Endothelial cell of umbilical vein (primary cell): ENCODE measurements around the gene IFT88. TPM values are rescaled to one million over a fixed set of nuclear protein-coding genes. Genes with fewer than 3 reads are reported as not detected.
A peak's percentile ranks its signal among the peaks of the same experiment; 100 is the strongest.

Source experiments
- BruUV-seq: library from RNA; stranded (reverse); fragments of 400-500 nt; replicated peaks from 2 replicates; lab custom pipeline; 2021; lab: Mats Ljungman, UMichigan
- CTCF ChIA-PET: fragments of 300-600, 350-600 bp; sonication (Branson Sonifier 250); formaldehyde crosslinking; loops from one replicate; lab custom pipeline; 2021; ENCODE audit warnings: antibody characterized with exemption, inconsistent platforms; lab: Charles Lee
- POLR2A ChIA-PET: fragments of 300-600, 350-600 bp; sonication (Branson Sonifier 250); formaldehyde crosslinking; loops from one replicate; lab custom pipeline; 2021; ENCODE audit warnings: antibody characterized with exemption, inconsistent platforms; lab: Charles Lee
- DNase-seq: peaks from one replicate; pipeline ENCODE4 v3.0.0-alpha.2; 2011; ENCODE audit warnings: low read depth, low spot score
- FAIRE-seq: peaks from 2 replicates; lab custom pipeline; 2011; peaks lifted over from hg19 to GRCh38; lab: Jason Lieb, UNC
- H2AFZ ChIP-seq: 2 replicates; pipeline ENCODE4 v1.6.0; 2012; ENCODE audit warnings: low read depth, low read length, control low read depth, inconsistent platforms
- H3K27ac ChIP-seq: 2 replicates; pipeline ENCODE4 v1.5.1; 2011; ENCODE audit warnings: low read depth, mild to moderate bottlenecking, control low read depth, low read length, moderate library complexity; ENCODE audit not compliant: insufficient read depth
- H3K27me3 ChIP-seq, 2 experiments: 2 replicates each; pipeline versions ENCODE4 v1.6.0 to v1.6.1; 2011; ENCODE audit warnings: low read length in 2 of 2, mixed read lengths in 1 of 2; ENCODE audit not compliant: control insufficient read depth in 2 of 2, insufficient read depth in 2 of 2
- H3K36me3 ChIP-seq, 2 experiments: 2 replicates in 1 of 2; 3 replicates in 1 of 2; pipeline ENCODE4 v1.5.1; 2011; ENCODE audit warnings: low read length in 2 of 2, mild to moderate bottlenecking in 1 of 2, moderate library complexity in 1 of 2; ENCODE audit not compliant: control insufficient read depth in 2 of 2, insufficient read depth in 2 of 2; ENCODE audit errors: extremely low read depth in 1 of 2
- H3K4me1 ChIP-seq: 3 replicates; pipeline ENCODE4 v1.5.1; 2011; ENCODE audit warnings: mild to moderate bottlenecking, low read length; ENCODE audit not compliant: control insufficient read depth, insufficient read depth; ENCODE audit errors: extremely low read depth
- H3K4me2 ChIP-seq: 2 replicates; pipeline ENCODE4 v1.6.1; 2011; ENCODE audit warnings: low read length, control low read depth, mixed read lengths; ENCODE audit not compliant: insufficient read depth
- H3K4me3 ChIP-seq, 3 experiments: fragments of 200-600 bp in 1 of 3; sonication (generic), shearing (Covaris generic) in 1 of 3; replicated peaks in 1 of 3; 2 replicates each; pipeline ENCODE4 v1.5.1; 2011 to 2016; ENCODE audit warnings: control low read depth in 3 of 3, low read length in 3 of 3, mild to moderate bottlenecking in 2 of 3, inconsistent platforms in 1 of 3, low read depth in 1 of 3, moderate library complexity in 1 of 3; ENCODE audit not compliant: insufficient read depth in 1 of 3
- H3K79me2 ChIP-seq: 2 replicates; pipeline ENCODE4 v1.6.0; 2012; ENCODE audit warnings: low read length, inconsistent platforms; ENCODE audit not compliant: control insufficient read depth, insufficient read depth
- H3K9ac ChIP-seq: replicated peaks from 2 replicates; pipeline ENCODE3; 2011; ENCODE audit warnings: low read length, control low read depth; ENCODE audit not compliant: insufficient read depth; ENCODE audit errors: extremely low read depth
- H3K9me1 ChIP-seq: replicated peaks from 3 replicates; pipeline ENCODE4 v1.6.0; 2011; ENCODE audit warnings: mild to moderate bottlenecking, low read length; ENCODE audit not compliant: control insufficient read depth, insufficient read depth; ENCODE audit errors: extremely low read depth
- H3K9me3 ChIP-seq: replicated peaks from 2 replicates; pipeline ENCODE4 v1.5.1; 2012; ENCODE audit warnings: low read length, inconsistent platforms; ENCODE audit not compliant: control insufficient read depth, insufficient read depth
- H4K20me1 ChIP-seq: replicated peaks from 2 replicates; pipeline ENCODE3; 2011; ENCODE audit warnings: mild to moderate bottlenecking, low read length; ENCODE audit not compliant: control insufficient read depth, insufficient read depth; ENCODE audit errors: extremely low read depth
- CTCF ChIP-seq, 2 donors: IDR thresholded peaks; 1 replicate in 1 of 2; 2 replicates in 1 of 2; pipeline ENCODE4 v1.5.1; 2011; ENCODE audit warnings: low read length in 2 of 2, mild to moderate bottlenecking in 2 of 2, moderate library complexity in 2 of 2, control low read depth in 1 of 2, inconsistent platforms in 1 of 2, low read depth in 1 of 2; ENCODE audit not compliant: insufficient read depth in 1 of 2; ENCODE audit errors: extremely low read depth in 1 of 2
- FOS ChIP-seq: IDR thresholded peaks from 2 replicates; pipeline ENCODE4 v1.6.1; 2011; ENCODE audit warnings: mild to moderate bottlenecking, low read length, moderate library complexity, borderline replicate concordance; ENCODE audit not compliant: insufficient read depth
- GATA2 ChIP-seq: IDR thresholded peaks from 2 replicates; pipeline ENCODE4 v1.7.0; 2011; ENCODE audit warnings: low read depth, mild to moderate bottlenecking, moderate library complexity, mixed read lengths, low read length; ENCODE audit not compliant: insufficient read length, insufficient read depth
- JUN ChIP-seq: IDR thresholded peaks from 2 replicates; pipeline ENCODE4 v1.6.1; 2011; ENCODE audit warnings: borderline replicate concordance, low read depth; ENCODE audit not compliant: insufficient read length, insufficient read depth
- POLR2A ChIP-seq: IDR thresholded peaks from 2 replicates; pipeline ENCODE4 v1.6.1; 2012; ENCODE audit warnings: low read depth, mild to moderate bottlenecking, control low read depth, low read length
- POLR2AphosphoS5 ChIP-seq: IDR thresholded peaks from 2 replicates; pipeline ENCODE4 v1.6.1; 2012; ENCODE audit warnings: low read depth, mild to moderate bottlenecking, control low read depth, low read length, moderate library complexity; ENCODE audit not compliant: insufficient read depth
- dilution Hi-C: fragments of 300-500 bp; cut with MboI; formaldehyde crosslinking; loops from one replicate; pipeline ENCODE4 v1.15.0; 2019; ENCODE audit warnings: low sequenced_read_pairs; ENCODE audit not compliant: extremely low pct_ligation_motif_present
- intact Hi-C: fragments of 100-400 bp; cut with micrococcal nuclease; formaldehyde crosslinking; loops from one replicate; pipeline ENCODE4 v1.10.0; 2022
- polyA plus RNA-seq, 4 experiments: library from polyadenylated mRNA; depleted of rRNA in 3 of 4; stranded (reverse) in 3 of 4; unstranded in 1 of 4; fragments of >200 nt; gene quantifications; 2 replicates each; pipeline versions ENCODE4 v1.2.1 to v1.2.3, GENCODE V29; 2011 to 2012; ENCODE audit warnings: missing spikeins in 1 of 4
- total RNA-seq: library from RNA; stranded (reverse); gene quantifications from 2 replicates; pipeline ENCODE4 v1.2.3, GENCODE V29; 2021
- TF ChIP-seq, protein P1 (sequence below): IDR thresholded peaks from 2 replicates; pipeline ENCODE4 v1.6.1; 2011; ENCODE audit not compliant: insufficient read depth, insufficient read length

IFT88 gene
- total and polyA plus RNA-seq, 2 donors (not counting 3 experiments of a cell fraction or from before 2014, with no cell fraction given): 2.4 to 9.1 TPM

DNA sequence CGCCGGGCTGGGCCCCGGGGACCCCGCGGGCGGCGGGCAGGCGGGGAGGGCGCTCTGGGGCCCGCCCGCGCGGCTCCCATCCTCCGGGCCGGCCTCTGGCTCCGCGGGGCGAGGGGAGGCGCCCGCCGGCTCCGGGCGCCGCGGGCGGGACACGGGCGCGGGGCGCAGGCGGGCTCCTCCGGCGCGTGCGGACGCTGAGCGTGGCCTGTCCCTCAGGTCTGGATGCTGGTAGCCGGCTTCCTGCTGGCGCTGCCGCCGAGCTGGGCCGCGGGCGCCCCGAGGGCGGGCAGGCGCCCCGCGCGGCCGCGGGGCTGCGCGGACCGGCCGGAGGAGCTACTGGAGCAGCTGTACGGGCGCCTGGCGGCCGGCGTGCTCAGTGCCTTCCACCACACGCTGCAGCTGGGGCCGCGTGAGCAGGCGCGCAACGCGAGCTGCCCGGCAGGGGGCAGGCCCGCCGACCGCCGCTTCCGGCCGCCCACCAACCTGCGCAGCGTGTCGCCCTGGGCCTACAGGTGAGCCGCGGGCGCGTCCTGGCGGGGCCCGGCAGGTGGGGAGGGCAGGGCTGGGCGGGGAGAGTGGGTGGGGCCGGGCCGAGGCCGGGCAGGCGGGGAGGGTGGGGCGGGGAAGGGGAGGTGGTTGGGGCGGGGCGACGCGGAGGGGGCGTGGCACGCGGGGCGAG, 137.0 kb downstream of the IFT88 start:
- CTCF ChIA-PET: interaction anchor here (0.7 to 9.5 kb wide), 27 partner anchors 11 to 507 kb away, joined by 3 to 92 read pairs (median 4); no protein-coding TSS in a partner anchor
- no TSS peak for BruUV-seq
- TF ChIP-seq FOS (no peak), POLR2A (peak; percentile 26), POLR2AphosphoS5 (peak; percentile 50), GATA2 (no peak), CTCF (IDR thresholded peaks at IDR 0.05; ENCODE audit: extremely low read depth in 1 of 2, insufficient read depth in 1 of 2, low read depth in 1 of 2, low read length in 2 of 2) (peak; percentile 64 to 69), JUN (no peak)
- TF ChIP-seq, protein P1, sequence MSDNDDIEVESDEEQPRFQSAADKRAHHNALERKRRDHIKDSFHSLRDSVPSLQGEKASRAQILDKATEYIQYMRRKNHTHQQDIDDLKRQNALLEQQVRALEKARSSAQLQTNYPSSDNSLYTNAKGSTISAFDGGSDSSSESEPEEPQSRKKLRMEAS: peak; percentile 47
- intact Hi-C loops: loop anchor here (1.0 to 10.0 kb wide), 3 partner anchors 137 to 209 kb away; partner anchors contain the start of genes CRYL1 and IFT88
- no peaks in the 10 kb centered on the region for H3K79me2 ChIP-seq
- no peaks in the 10 kb centered on the region for H3K9me3 ChIP-seq
- no peak overlapping the region for H3K27ac ChIP-seq
- no peaks in the 10 kb centered on the region for H3K9me1 ChIP-seq
- dilution Hi-C loops: no loop called here
- peak; percentile 67 for FAIRE-seq
- no peaks in the 10 kb centered on the region for H3K36me3 ChIP-seq
- peak overlapping the region; percentile 53 for H2AFZ ChIP-seq
- no peaks in the 10 kb centered on the region for H3K27me3 ChIP-seq
- no peak overlapping the region for H3K4me2 ChIP-seq
- H3K9ac ChIP-seq: peak overlapping the region; percentile 56
- POLR2A ChIA-PET: interaction anchor here (1.1 kb wide), 1 partner anchor 11 kb away, joined by 3 read pairs; no protein-coding TSS in a partner anchor
- DNase-seq: peak; percentile 66
- no peaks in the 10 kb centered on the region for H4K20me1 ChIP-seq
- peak overlapping the region in 2 of 3 experiments; percentile 49 to 52 for H3K4me3 ChIP-seq
- peaks cover 8% of the 10 kb centered on the region for H3K4me1 ChIP-seq
